ENCODE data around the gene CAPN12. TPM values are rescaled to one million over a fixed set of nuclear protein-coding genes. Genes with fewer than 3 reads are reported as not detected.
"Not testable (repeated sequence)": the region's sequence is repeated elsewhere in the genome, so short reads cannot be mapped to it uniquely, and the experiment has no call there.

Gene CAPN12
- total RNA-seq, result 10 to 100 TPM in 2 of 3 donors, 1 to 10 TPM in 1; 3.1 to 15.9 (median 14.9) TPM
- long read RNA-seq, donor 1, partial matches to known transcripts, result 2 of 2 reads
- long read RNA-seq, donor 1, other reads (novel, unspliced or antisense), result 0 of 2 reads
- long read RNA-seq, donor 2, partial matches to known transcripts, result 1 of 3 reads
- long read RNA-seq, donor 2, other reads (novel, unspliced or antisense), result 2 of 3 reads

GRCh38 chr19:38744298-38744681, at the start of gene CAPN12:
CAPN12 (minus strand) TSS chr19:38744474; CDS start chr19:38744165, 309 bp downstream.
- Histone ChIP-seq H3K9me3 (no peaks in the 10 kb centered on the region), H3K4me3 (no peak within 1 kb of the TSS), H3K4me1 (ENCODE audit: low read depth) (no peaks in the 10 kb centered on the region), H3K36me3 (ENCODE audit: low read depth) (no peaks in the 10 kb centered on the region)
- intact Hi-C loops (cut with DNase I, micrococcal nuclease), result no loop called here
- no peak for TF ChIP-seq CTCF (IDR thresholded peaks at IDR 0.05)
- ATAC-seq (no peak), DNase-seq (no peak)

GRCh38 chr19:38793671-38794070, 49.4 kb upstream of the CAPN12 start:
- H3K4me3 ChIP-seq, result no peak overlapping the region
- no peaks in the 10 kb centered on the region for H3K9me3 ChIP-seq
- H3K36me3 ChIP-seq (ENCODE audit: low read depth), result no peaks in the 10 kb centered on the region
- no peak for TF ChIP-seq CTCF (IDR thresholded peaks at IDR 0.05)
- intact Hi-C loops (cut with DNase I, micrococcal nuclease), result no loop called here
- DNase-seq, result no peak
- H3K4me1 ChIP-seq (ENCODE audit: low read depth), result no peaks in the 10 kb centered on the region
- no peak for ATAC-seq

- Histone ChIP-seq H3K9me3 (no peaks in the 10 kb centered on the region), H3K4me1 (ENCODE audit: low read depth) (no peaks in the 10 kb centered on the region), H3K36me3 (ENCODE audit: low read depth) (no peaks in the 10 kb centered on the region), H3K4me3 (no peak overlapping the region)
- intact Hi-C loops (cut with DNase I, micrococcal nuclease), result no loop called here
- no peak for ATAC-seq
- no peak for TF ChIP-seq CTCF (IDR thresholded peaks at IDR 0.05)
- no peak for DNase-seq
Measured at GRCh38 chr19:38793177-38793576, 48.9 kb upstream of the CAPN12 start.

- H3K4me3 ChIP-seq, result no peak overlapping the region
- H3K4me1 ChIP-seq (ENCODE audit: low read depth), result no peaks in the 10 kb centered on the region
- H3K9me3 ChIP-seq, result no peaks in the 10 kb centered on the region
- DNase-seq (peak; percentile 44 to 79 (median 78)), ATAC-seq (peak; percentile 65)
- peak; percentile 18 for TF ChIP-seq CTCF (IDR thresholded peaks at IDR 0.05)
- H3K36me3 ChIP-seq (ENCODE audit: low read depth), result no peaks in the 10 kb centered on the region
- intact Hi-C loops (cut with DNase I, micrococcal nuclease), result no loop called here
Measured at GRCh38 chr19:38792250-38793111, 48.2 kb upstream of the CAPN12 start.

- H3K4me3 ChIP-seq; H3K9me3 ChIP-seq; H3K4me1 ChIP-seq (ENCODE audit: low read depth); H3K36me3 ChIP-seq (ENCODE audit: low read depth); DNase-seq; intact Hi-C loops (cut with DNase I, micrococcal nuclease): not testable (repeated sequence)
- peak; percentile 85 for ATAC-seq
Measured at GRCh38 chr19:38791451-38792064, 47.3 kb upstream of the CAPN12 start.

GRCh38 chr19:38790507-38791403, 46.5 kb upstream of the CAPN12 start:
- ATAC-seq, result peak; percentile 33
- intact Hi-C loops (cut with DNase I, micrococcal nuclease); DNase-seq; H3K9me3 ChIP-seq; H3K4me3 ChIP-seq; H3K36me3 ChIP-seq (ENCODE audit: low read depth); H3K4me1 ChIP-seq (ENCODE audit: low read depth): not testable (repeated sequence)

All from mucosa of descending colon (tissue), 3 donors.